Measurements from ENCODE around the gene UBA1.
A peak's percentile ranks its signal among the peaks of the same experiment; 100 is the strongest.

GRCh38 chrX:47217852-47218279, 24.2 kb downstream of the UBA1 start:
- TF ChIP-seq, protein P1, sequence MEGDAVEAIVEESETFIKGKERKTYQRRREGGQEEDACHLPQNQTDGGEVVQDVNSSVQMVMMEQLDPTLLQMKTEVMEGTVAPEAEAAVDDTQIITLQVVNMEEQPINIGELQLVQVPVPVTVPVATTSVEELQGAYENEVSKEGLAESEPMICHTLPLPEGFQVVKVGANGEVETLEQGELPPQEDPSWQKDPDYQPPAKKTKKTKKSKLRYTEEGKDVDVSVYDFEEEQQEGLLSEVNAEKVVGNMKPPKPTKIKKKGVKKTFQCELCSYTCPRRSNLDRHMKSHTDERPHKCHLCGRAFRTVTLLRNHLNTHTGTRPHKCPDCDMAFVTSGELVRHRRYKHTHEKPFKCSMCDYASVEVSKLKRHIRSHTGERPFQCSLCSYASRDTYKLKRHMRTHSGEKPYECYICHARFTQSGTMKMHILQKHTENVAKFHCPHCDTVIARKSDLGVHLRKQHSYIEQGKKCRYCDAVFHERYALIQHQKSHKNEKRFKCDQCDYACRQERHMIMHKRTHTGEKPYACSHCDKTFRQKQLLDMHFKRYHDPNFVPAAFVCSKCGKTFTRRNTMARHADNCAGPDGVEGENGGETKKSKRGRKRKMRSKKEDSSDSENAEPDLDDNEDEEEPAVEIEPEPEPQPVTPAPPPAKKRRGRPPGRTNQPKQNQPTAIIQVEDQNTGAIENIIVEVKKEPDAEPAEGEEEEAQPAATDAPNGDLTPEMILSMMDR (IDR thresholded peaks at IDR 0.05; ENCODE audit: control extremely low read depth in 1 of 3, insufficient read depth in 1 of 3, low read depth in 1 of 3, low read length in 3 of 3) = no peak
- TF ChIP-seq GABPA (IDR thresholded peaks at IDR 0.05; ENCODE audit: borderline replicate concordance, insufficient read depth, low read length) (no peak), EP300 (IDR thresholded peaks at IDR 0.05; ENCODE audit: borderline replicate concordance in 1 of 2, low read depth in 2 of 2, low read length in 2 of 2) (no peak), TAF1 (IDR thresholded peaks at IDR 0.05; ENCODE audit: low read depth, low read length) (no peak; the same call in 1 of the 2 replicates), RBBP5 (IDR thresholded peaks at IDR 0.05; ENCODE audit: borderline replicate concordance, low read depth, low read length) (no peak), POLR2AphosphoS5 (IDR thresholded peaks at IDR 0.05; ENCODE audit: low read depth, low read length) (peak; percentile 22), CHD2 (IDR thresholded peaks at IDR 0.05; ENCODE audit: low read length) (no peak)
- TF ChIP-seq, protein P2, sequence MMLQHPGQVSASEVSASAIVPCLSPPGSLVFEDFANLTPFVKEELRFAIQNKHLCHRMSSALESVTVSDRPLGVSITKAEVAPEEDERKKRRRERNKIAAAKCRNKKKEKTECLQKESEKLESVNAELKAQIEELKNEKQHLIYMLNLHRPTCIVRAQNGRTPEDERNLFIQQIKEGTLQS (IDR thresholded peaks at IDR 0.05; ENCODE audit: insufficient read depth, low read depth, low read length) = no peak
- TF ChIP-seq, protein P3, sequence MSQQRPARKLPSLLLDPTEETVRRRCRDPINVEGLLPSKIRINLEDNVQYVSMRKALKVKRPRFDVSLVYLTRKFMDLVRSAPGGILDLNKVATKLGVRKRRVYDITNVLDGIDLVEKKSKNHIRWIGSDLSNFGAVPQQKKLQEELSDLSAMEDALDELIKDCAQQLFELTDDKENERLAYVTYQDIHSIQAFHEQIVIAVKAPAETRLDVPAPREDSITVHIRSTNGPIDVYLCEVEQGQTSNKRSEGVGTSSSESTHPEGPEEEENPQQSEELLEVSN (IDR thresholded peaks at IDR 0.05) = no peak

Measured in H1 (cell line).